ENCODE results near the gene CENPB.

GRCh38 chr20:3797226-3797545 is 10.6 kb upstream of the CENPB start:
- TF ChIP-seq CTCF (IDR thresholded peaks at IDR 0.05) = no peak
- TF ChIP-seq ZFX (IDR thresholded peaks at IDR 0.05; ENCODE audit: borderline replicate concordance) = no peak
